Measurements from ENCODE around the gene CDK2.

CDK2 gene

DNA sequence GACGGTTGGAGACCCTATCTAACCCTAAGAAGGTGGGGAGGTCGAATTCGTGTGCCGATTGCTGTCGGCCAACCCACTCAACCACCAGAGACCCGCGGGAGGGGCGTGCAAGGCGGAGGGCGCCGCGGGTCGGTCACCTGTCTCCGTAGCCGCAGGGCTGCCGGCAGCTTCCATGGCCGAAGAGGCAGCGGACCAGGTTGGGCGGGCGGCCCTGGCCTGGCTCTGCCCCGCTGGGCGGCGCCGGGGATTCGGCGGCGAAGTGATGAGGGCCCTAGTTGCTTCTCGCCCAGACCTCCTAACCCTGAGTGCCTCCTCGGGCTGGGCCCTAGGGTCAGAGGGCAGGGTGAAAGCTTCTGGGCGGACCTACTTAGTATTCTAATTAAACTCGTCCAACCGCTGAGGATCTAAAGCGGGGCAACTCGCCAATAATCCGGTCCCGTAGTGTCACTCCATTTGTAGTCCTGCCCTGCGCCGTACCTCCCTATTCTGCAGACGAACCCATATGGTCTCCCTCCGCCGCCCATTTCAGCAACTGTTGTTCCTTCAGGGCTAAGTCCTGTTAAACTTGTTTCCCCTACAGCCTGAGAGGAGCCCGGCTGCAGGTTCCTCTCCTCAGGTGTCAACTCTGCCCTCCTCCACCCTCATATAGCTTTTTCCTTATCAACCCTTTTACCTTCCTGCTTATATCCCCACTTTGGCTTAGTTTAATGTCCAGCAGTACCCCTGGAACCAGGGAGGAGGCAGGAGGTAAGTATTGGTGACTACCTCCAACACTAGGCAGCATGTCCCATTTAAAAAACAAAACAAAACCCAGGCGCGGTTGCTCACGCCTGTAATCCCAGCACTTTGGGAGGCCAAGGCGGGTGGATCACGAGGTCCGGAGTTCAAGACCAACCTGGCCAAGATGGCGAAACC is 38.8 kb upstream of the CDK2 start, which contains the start of gene PYM1:
Gene PYM1 (minus strand): TSS at position 307 of the 915 bp plus-strand sequence. CDS start 133 bp downstream, at position 174.
- TF ChIP-seq, protein P1, sequence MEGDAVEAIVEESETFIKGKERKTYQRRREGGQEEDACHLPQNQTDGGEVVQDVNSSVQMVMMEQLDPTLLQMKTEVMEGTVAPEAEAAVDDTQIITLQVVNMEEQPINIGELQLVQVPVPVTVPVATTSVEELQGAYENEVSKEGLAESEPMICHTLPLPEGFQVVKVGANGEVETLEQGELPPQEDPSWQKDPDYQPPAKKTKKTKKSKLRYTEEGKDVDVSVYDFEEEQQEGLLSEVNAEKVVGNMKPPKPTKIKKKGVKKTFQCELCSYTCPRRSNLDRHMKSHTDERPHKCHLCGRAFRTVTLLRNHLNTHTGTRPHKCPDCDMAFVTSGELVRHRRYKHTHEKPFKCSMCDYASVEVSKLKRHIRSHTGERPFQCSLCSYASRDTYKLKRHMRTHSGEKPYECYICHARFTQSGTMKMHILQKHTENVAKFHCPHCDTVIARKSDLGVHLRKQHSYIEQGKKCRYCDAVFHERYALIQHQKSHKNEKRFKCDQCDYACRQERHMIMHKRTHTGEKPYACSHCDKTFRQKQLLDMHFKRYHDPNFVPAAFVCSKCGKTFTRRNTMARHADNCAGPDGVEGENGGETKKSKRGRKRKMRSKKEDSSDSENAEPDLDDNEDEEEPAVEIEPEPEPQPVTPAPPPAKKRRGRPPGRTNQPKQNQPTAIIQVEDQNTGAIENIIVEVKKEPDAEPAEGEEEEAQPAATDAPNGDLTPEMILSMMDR (IDR thresholded peaks at IDR 0.05; ENCODE audit: low read length, missing control alignments), result no peak

DNA sequence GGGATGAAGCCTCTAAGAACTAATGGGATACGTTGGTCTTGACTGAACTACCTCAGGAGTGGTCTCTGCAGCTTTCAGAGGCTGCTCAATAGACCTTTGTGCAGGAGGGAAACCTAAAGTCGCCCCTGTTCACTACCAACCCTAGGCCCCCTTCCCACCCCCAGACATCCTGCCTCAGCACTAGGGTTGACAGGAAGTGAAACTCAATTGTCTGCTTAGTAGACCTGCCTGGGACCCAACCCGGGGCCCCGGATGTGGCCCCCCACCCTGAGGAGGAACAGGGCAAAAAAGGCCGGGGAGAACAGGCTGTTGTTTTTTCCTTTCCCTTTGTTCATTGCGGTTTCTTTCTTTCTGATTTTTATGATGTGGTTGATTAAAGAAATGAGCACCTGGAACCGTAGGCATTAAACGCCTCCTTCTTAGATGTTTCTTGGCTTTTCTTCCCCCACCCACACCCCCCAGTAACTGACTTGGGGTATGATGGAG is 37.3 kb upstream of the CDK2 start:
- DNase-seq (ENCODE audit: low read depth), result no peak
- no peak overlapping the region for H3K4me3 ChIP-seq (replicated peaks; ENCODE audit: low read depth, low read length)

More for the DNA sequence above, 38.8 kb upstream of the CDK2 start, which contains the start of gene PYM1:
- peak; percentile 74 for DNase-seq (ENCODE audit: low read depth)
- H3K4me3 ChIP-seq (replicated peaks; ENCODE audit: low read depth, low read length), result peak within 1 kb of the TSS; percentile 99

DNA sequence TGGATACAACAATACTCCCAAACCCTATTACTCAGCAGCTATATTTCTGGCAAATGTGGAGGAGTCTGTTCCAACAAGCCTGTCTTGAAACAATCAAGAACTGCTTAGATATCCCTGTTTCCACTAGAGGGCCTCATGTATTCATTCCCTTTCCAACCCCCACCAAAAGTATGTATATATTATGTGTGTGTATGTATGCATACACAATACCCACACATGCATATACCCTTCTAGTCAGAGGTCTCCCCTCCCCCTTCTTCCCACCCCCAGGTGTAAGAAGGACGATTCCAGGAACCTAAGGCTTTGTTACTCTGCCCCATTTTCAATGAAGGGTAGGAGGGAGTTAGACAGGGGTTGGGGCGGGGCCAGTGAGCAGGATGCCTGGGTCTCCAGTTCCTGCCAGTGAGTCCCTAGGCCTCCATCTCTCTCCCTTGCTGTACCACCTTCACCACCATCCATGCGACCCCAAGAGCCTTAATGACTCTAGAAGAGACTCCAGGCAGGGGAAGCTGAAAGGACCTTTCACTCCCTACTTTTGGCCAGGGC is 35.8 kb upstream of the CDK2 start, which contains the start of gene DGKA:
Gene DGKA (plus strand): TSS at position 392 of the 546 bp plus-strand sequence. CDS start 5,342 bp downstream, outside the sequence.
- peak within 1 kb of the TSS; percentile 68 for H3K4me3 ChIP-seq (replicated peaks; ENCODE audit: low read depth, low read length)
- DNase-seq (ENCODE audit: low read depth), result peak; percentile 85
- TF ChIP-seq, protein P1 (IDR thresholded peaks at IDR 0.05; ENCODE audit: low read length, missing control alignments), result peak; percentile 73

More for the DNA sequence above, 37.3 kb upstream of the CDK2 start:
- TF ChIP-seq, protein P1 (IDR thresholded peaks at IDR 0.05; ENCODE audit: low read length, missing control alignments), result no peak

DNA sequence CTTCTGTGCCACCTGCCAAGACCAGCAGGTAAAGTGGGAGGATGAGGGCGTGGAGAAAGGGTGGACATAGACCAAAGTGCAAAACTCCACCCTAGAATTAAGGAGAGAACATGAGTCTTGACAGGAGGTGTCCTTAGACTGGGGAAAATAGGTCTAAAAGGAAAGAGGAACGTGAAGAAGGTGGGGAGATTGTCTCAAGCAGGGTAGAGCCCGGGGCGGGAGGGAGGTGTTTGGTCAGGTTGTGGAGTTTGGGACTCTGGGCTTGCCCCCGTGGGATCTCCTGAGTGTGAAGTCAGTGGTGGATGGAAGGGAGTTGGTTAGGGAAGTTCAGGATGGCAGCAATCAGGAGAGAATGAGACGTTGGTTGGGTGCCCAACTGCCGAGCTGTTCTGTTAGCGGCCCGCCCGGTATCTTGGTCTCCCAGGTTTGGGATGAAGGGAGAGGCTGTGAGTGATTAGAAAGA is 35.3 kb upstream of the CDK2 start:
- TF ChIP-seq, protein P1 (IDR thresholded peaks at IDR 0.05; ENCODE audit: low read length, missing control alignments), result no peak
- no peak for DNase-seq (ENCODE audit: low read depth)
- peak overlapping the region; percentile 68 for H3K4me3 ChIP-seq (replicated peaks; ENCODE audit: low read depth, low read length)

DNA sequence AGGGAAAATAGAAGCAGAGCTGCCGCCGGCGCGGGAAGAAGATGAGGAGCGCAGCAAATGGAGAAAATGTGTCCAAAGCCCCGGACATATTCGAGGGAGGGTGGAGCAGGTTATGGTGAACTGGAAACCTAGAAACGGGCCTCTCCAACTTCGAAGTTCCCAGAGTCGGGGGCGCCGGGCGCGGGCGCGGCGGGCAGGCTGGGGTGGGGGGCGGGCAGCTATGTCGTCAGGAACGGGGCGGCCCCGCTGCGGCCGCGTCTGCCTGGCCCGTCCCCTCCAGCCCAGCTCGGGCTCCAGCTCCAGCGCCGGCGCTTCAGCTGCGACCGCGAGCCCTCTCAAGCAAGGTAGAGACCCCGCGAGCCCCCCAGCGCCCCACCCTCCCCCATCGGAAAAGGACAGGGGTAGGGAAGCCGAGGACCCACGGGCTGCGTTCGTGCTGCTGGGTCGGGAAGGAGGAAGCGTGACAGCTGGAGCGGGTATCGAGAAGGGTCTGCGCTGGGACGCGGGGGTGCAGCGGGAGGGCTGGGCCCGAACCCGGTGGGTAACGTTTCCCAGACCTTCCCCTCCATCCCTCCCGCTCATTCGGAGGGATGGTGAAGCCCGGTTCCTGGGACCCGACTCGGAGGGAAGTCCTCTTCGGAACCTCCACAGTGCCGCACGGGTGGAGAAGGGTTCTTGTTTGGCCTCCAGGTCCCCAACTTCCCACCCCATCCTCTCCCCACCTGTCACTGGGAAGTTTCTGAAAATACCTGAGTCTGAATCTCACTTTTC is 34.7 kb upstream of the CDK2 start:
- TF ChIP-seq, protein P1 (IDR thresholded peaks at IDR 0.05; ENCODE audit: low read length, missing control alignments), result no peak

DNA sequence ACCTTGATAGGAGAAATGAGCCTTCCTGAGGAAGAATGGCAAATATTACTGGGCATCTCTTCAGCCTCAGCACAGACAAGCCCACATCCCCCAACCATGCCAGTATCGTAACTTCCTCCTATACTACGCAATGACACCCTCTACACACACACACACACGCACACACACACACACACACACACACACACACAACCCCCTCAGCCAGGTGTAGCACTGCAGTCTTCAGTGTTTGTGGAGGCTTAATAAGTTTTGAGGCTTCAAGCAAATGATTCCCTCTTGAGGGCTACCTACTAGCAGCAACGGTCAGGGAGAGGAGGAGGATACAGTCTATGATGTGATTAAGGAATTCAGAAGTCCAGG is 34.1 kb upstream of the CDK2 start:
- TF ChIP-seq, protein P1 (IDR thresholded peaks at IDR 0.05; ENCODE audit: low read length, missing control alignments), result no peak
- peak; percentile 57 for DNase-seq (ENCODE audit: low read depth)
- H3K4me3 ChIP-seq (replicated peaks; ENCODE audit: low read depth, low read length), result peak overlapping the region; percentile 68

More for the DNA sequence above, 34.7 kb upstream of the CDK2 start:
- peak; percentile 37 for DNase-seq (ENCODE audit: low read depth)
- peak overlapping the region; percentile 68 for H3K4me3 ChIP-seq (replicated peaks; ENCODE audit: low read depth, low read length)
